ENCODE measurements around the gene KDM4B. TPM values are rescaled to one million over a fixed set of nuclear protein-coding genes. Genes with fewer than 3 reads are reported as not detected.

KDM4B gene
- polyA plus RNA-seq, 1 of the 3 experiments (the other 2 are of a cell fraction), result 12.2 TPM

GRCh38 chr19:5001615-5002014 is 32.7 kb downstream of the KDM4B start (continued):
- TF ChIP-seq GABPA (IDR thresholded peaks at IDR 0.05; ENCODE audit: low read depth) (no peak), JUND (IDR thresholded peaks at IDR 0.05) (no peak), GATA2 (CRISPR knock-in tag; IDR thresholded peaks at IDR 0.05) (no peak), RCOR1 (IDR thresholded peaks at IDR 0.05; ENCODE audit: low read length) (no peak), EZH2phosphoT487 (IDR thresholded peaks at IDR 0.05; ENCODE audit: borderline replicate concordance, low read depth) (no peak), MAX (IDR thresholded peaks at IDR 0.05; ENCODE audit: low read depth) (no peak), POLR2AphosphoS5 (IDR thresholded peaks at IDR 0.05; ENCODE audit: low read depth, low read length) (no peak), USF1 (IDR thresholded peaks at IDR 0.05; ENCODE audit: borderline replicate concordance, low read depth) (no peak), SMC3 (IDR thresholded peaks at IDR 0.05; ENCODE audit: low read depth, low read length) (peak; percentile 47), EP300 (IDR thresholded peaks at IDR 0.05; ENCODE audit: borderline replicate concordance in 1 of 2, low read depth in 1 of 2, low read length in 1 of 2) (no peak)

GRCh38 chr19:5002143-5002542 is 33.2 kb downstream of the KDM4B start:
- CTCF ChIA-PET, result interaction anchor here (0.7 to 3.9 kb wide), 15 partner anchors 14 to 194 kb away, joined by 3 to 29 read pairs (median 4); partner anchors contain the start of gene PLIN3
- Histone ChIP-seq H3K9ac (no peak overlapping the region), H3K4me3 (ENCODE audit: low read depth in 2 of 2, low read length in 1 of 2) (no peak overlapping the region)

More at GRCh38 chr19:5002143-5002542, 33.2 kb downstream of the KDM4B start:
- H3K9me3 ChIP-seq, result no peaks in the 10 kb centered on the region
- H3K27me3 ChIP-seq (ENCODE audit: insufficient read depth), result no peaks in the 10 kb centered on the region
- H3F3A ChIP-seq (replicated peaks; ENCODE audit: insufficient read depth), result peaks cover 12% of the 10 kb centered on the region
- peak overlapping the region in 1 of 2 experiments; percentile 53; a peak in 2 of 4 replicates for H3K27ac ChIP-seq (ENCODE audit: low read depth in 2 of 2, low read length in 1 of 2)
- peaks cover 0 to 9% of the 10 kb centered on the region in 2 experiments; a peak in 1 of 4 replicates for H3K4me1 ChIP-seq (ENCODE audit: control insufficient read depth in 1 of 2, insufficient read depth in 2 of 2, low read depth in 1 of 2, low read length in 1 of 2)
- no peak overlapping the region for H2AFZ ChIP-seq (ENCODE audit: low read depth)
- DNase-seq, result no peak
- H3K9me2 ChIP-seq, result no peaks in the 10 kb centered on the region
- H4K20me1 ChIP-seq (ENCODE audit: insufficient read depth), result peaks cover 85% of the 10 kb centered on the region
- peak overlapping the region; percentile 18; the same call in 1 of the 2 replicates for H3K4me2 ChIP-seq
- TF ChIP-seq IRF3 (IDR thresholded peaks at IDR 0.05; ENCODE audit: low read depth, low read length) (no peak), POLR2AphosphoS5 (IDR thresholded peaks at IDR 0.05; ENCODE audit: low read depth, low read length) (no peak), SIN3A (IDR thresholded peaks at IDR 0.05; ENCODE audit: borderline replicate concordance, low read depth, low read length) (no peak), TAF1 (IDR thresholded peaks at IDR 0.05; ENCODE audit: borderline replicate concordance, low read depth, low read length) (no peak), SMC3 (IDR thresholded peaks at IDR 0.05; ENCODE audit: low read depth, low read length) (no peak), USF1 (IDR thresholded peaks at IDR 0.05; ENCODE audit: borderline replicate concordance, low read depth) (no peak), RAD21 (IDR thresholded peaks at IDR 0.05; ENCODE audit: low read length) (no peak), RXRA (IDR thresholded peaks at IDR 0.05; ENCODE audit: borderline replicate concordance, low read depth) (no peak), MAX (IDR thresholded peaks at IDR 0.05; ENCODE audit: low read depth) (no peak), JUND (IDR thresholded peaks at IDR 0.05) (no peak), ELF1 (IDR thresholded peaks at IDR 0.05) (no peak), NFIC (IDR thresholded peaks at IDR 0.05; ENCODE audit: borderline replicate concordance) (no peak)
- POLR2A ChIA-PET, result no interaction called here
- peaks cover 3 to 13% of the 10 kb centered on the region in 2 experiments for H3K36me3 ChIP-seq (replicated peaks in 1 of 2; ENCODE audit: control insufficient read depth in 1 of 2, insufficient read depth in 2 of 2, low read length in 1 of 2)
- 48% methylated on average over 3 of the region's 4 CpGs for whole genome bisulfite sequencing (ENCODE audit: low lambda C conversion rate)
- H3K79me2 ChIP-seq (ENCODE audit: insufficient read depth), result peaks cover 91% of the 10 kb centered on the region
